A549 (cell line): ENCODE measurements around the gene MARCHF9. TPM values are rescaled to one million over a fixed set of nuclear protein-coding genes. Genes with fewer than 3 reads are reported as not detected.

Experiments used
- ATAC-seq, 2 experiments: fragments of 200-7000 bp in 1 of 2; fragments of >200 bp in 1 of 2; cut with Nextera tagmentation in 1 of 2; cut with Tn5 transposase in 1 of 2; 3 replicates each; pipeline versions ENCODE4 v1.8.0 to v1.9.1; 2018 to 2020; ENCODE audit warnings: mild to moderate bottlenecking in 1 of 2, moderate library complexity in 1 of 2
- CTCF ChIA-PET: fragments of 300-600 bp; sonication (Branson Sonifier 250); formaldehyde crosslinking; extraction: SDS; loops from one replicate; lab custom pipeline; 2021; ENCODE audit warnings: antibody characterized with exemption, inconsistent platforms; lab: Yijun Ruan, JAX
- POLR2A ChIA-PET: fragments of 350-600 bp; formaldehyde crosslinking; extraction: SDS; loops from one replicate; lab custom pipeline; 2021; ENCODE audit warnings: antibody characterized with exemption, inconsistent platforms; lab: Yijun Ruan, JAX
- DNase-seq, 2 experiments: peaks; one replicate each; pipeline versions ENCODE4 v3.0.0 to v3.0.0-alpha.2; 2011 to 2016; ENCODE audit warnings: low read depth in 1 of 2, low spot score in 1 of 2
- FAIRE-seq: peaks from 2 replicates; lab custom pipeline; 2011; peaks lifted over from hg19 to GRCh38; lab: Jason Lieb, UNC
- H3K27ac ChIP-seq, 2 experiments: fragments of >200 bp; sonication (Bioruptor Twin); formaldehyde crosslinking; 3 replicates each; pipeline ENCODE4 v1.5.1; 2016 to 2017
- H3K4me1 ChIP-seq: fragments of >200 bp; sonication (Bioruptor Twin); formaldehyde crosslinking; 3 replicates; pipeline ENCODE4 v1.6.1; 2016
- H3K4me2 ChIP-seq: fragments of >200 bp; sonication (Bioruptor Twin); formaldehyde crosslinking; 3 replicates; pipeline ENCODE4 v1.6.1; 2016
- H3K4me3 ChIP-seq: fragments of >200 bp; sonication (Bioruptor Twin); formaldehyde crosslinking; 3 replicates; pipeline ENCODE4 v1.5.1; 2016
- H3K9me3 ChIP-seq: fragments of >200 bp; sonication (Bioruptor Twin); formaldehyde crosslinking; 3 replicates; pipeline ENCODE4 v1.6.1; 2016
- BHLHE40 ChIP-seq: IDR thresholded peaks from 2 replicates; pipeline ENCODE4 v1.6.1; 2012; ENCODE audit warnings: low read depth, low read length, inconsistent platforms
- CHD2 ChIP-seq: fragments of 150-350 bp; IDR thresholded peaks from 2 replicates; pipeline ENCODE4 v1.6.1; 2014; ENCODE audit warnings: low read length; ENCODE audit not compliant: partially characterized antibody
- CTCF ChIP-seq: fragments of >200 bp; sonication (Bioruptor Twin); formaldehyde crosslinking; IDR thresholded peaks from 3 replicates; pipeline ENCODE4 v1.5.1; 2016
- E2F6 ChIP-seq: IDR thresholded peaks from 2 replicates; pipeline ENCODE4 v1.6.1; 2012; ENCODE audit warnings: low read depth, borderline replicate concordance
- EHMT2 ChIP-seq: fragments of 200-600 bp; sonication (generic); IDR thresholded peaks from 2 replicates; pipeline ENCODE4 v1.6.1; 2016; ENCODE audit warnings: antibody characterized with exemption, low read depth, mild to moderate bottlenecking, moderate library complexity
- EP300 ChIP-seq, 2 experiments: fragments of >200 bp; sonication (Bioruptor Twin); formaldehyde crosslinking; IDR thresholded peaks; 2 replicates in 1 of 2; 3 replicates in 1 of 2; pipeline ENCODE4 v1.6.1; 2016 to 2017
- ESRRA ChIP-seq: fragments of 150-350 bp; IDR thresholded peaks from 2 replicates; pipeline ENCODE4 v1.6.1; 2014; ENCODE audit warnings: mild to moderate bottlenecking, low read length, borderline replicate concordance
- HES2 ChIP-seq: fragments of >200 bp; sonication (Bioruptor Twin); formaldehyde crosslinking; IDR thresholded peaks from 2 replicates; pipeline ENCODE4 v1.6.1; 2016
- HEYL ChIP-seq: fragments of 250-450 bp; sonication (Bioruptor Pico); IDR thresholded peaks from 2 replicates; pipeline ENCODE4 v1.8.0; 2021; ENCODE audit warnings: mild to moderate bottlenecking, moderate library complexity
- HMGXB4 ChIP-seq: fragments of 250-450 bp; sonication (Bioruptor Pico); IDR thresholded peaks from 2 replicates; pipeline ENCODE4 v1.5.0; 2021; ENCODE audit warnings: mild to moderate bottlenecking, moderate library complexity, borderline replicate concordance
- HOXA7 ChIP-seq: fragments of 250-450 bp; sonication (Bioruptor Pico); IDR thresholded peaks from 2 replicates; pipeline ENCODE4 v1.5.0; 2020; ENCODE audit warnings: mild to moderate bottlenecking, moderate library complexity
- HOXB13 ChIP-seq: fragments of 250-450 bp; sonication (Bioruptor Pico); IDR thresholded peaks from 2 replicates; pipeline ENCODE4 v1.5.0; 2020; ENCODE audit warnings: low read depth, mild to moderate bottlenecking, moderate library complexity
- JUNB ChIP-seq: fragments of >200 bp; sonication (Bioruptor Twin); formaldehyde crosslinking; IDR thresholded peaks from 2 replicates; pipeline ENCODE4 v1.6.1; 2016
- MAX ChIP-seq: IDR thresholded peaks from 2 replicates; pipeline ENCODE4 v1.6.1; 2012
- NFE2L2 ChIP-seq: fragments of 150-350 bp; conservative IDR thresholded peaks from 2 replicates; pipeline ENCODE4 v1.6.1; 2014; ENCODE audit warnings: low read length
- NPAS2 ChIP-seq: fragments of 250-450 bp; sonication (Bioruptor Pico); IDR thresholded peaks from 2 replicates; pipeline ENCODE4 v1.8.0; 2022; ENCODE audit warnings: mild to moderate bottlenecking, moderate library complexity, borderline replicate concordance
- PHF8 ChIP-seq: fragments of 200-600 bp; sonication (generic); IDR thresholded peaks from 2 replicates; pipeline ENCODE4 v1.6.1; 2016; ENCODE audit warnings: low read depth, mild to moderate bottlenecking, antibody characterized with exemption, moderate library complexity, borderline replicate concordance
- POLR2A ChIP-seq: IDR thresholded peaks from 2 replicates; pipeline ENCODE4 v1.6.1; 2012; ENCODE audit warnings: mild to moderate bottlenecking, low read length
- RAD21 ChIP-seq, 2 experiments: fragments of >200 bp in 1 of 2; sonication (Bioruptor Twin) in 1 of 2; formaldehyde crosslinking in 1 of 2; IDR thresholded peaks in 1 of 2; conservative IDR thresholded peaks in 1 of 2; 2 replicates in 1 of 2; 3 replicates in 1 of 2; pipeline ENCODE4 v1.6.1; 2012 to 2018; ENCODE audit warnings: inconsistent platforms in 1 of 2
- RCOR1 ChIP-seq: fragments of 150-350 bp; IDR thresholded peaks from 2 replicates; pipeline ENCODE4 v1.6.1; 2014; ENCODE audit warnings: antibody characterized with exemption, low read length, low read depth
- REST ChIP-seq: fragments of 200-600 bp; sonication (generic); IDR thresholded peaks from 2 replicates; pipeline ENCODE4 v1.6.1; 2016; ENCODE audit warnings: antibody characterized with exemption, mild to moderate bottlenecking, moderate library complexity
- RFX5 ChIP-seq: fragments of 450-650 bp; IDR thresholded peaks from 2 replicates; pipeline ENCODE4 v1.7.1; 2014; ENCODE audit warnings: antibody characterized with exemption, mild to moderate bottlenecking, moderate library complexity
- SREBF2 ChIP-seq: fragments of 450-650 bp; IDR thresholded peaks from 2 replicates; pipeline ENCODE4 v1.6.1; 2014; ENCODE audit warnings: mild to moderate bottlenecking, moderate library complexity
- TFCP2L1 ChIP-seq: fragments of 250-450 bp; sonication (Bioruptor Pico); IDR thresholded peaks from 2 replicates; pipeline ENCODE4 v1.5.0; 2021; ENCODE audit warnings: mild to moderate bottlenecking
- ZSCAN20 ChIP-seq: fragments of 250-450 bp; sonication (Bioruptor Pico); IDR thresholded peaks from 2 replicates; pipeline ENCODE4 v1.8.0; 2022; ENCODE audit warnings: mild to moderate bottlenecking, moderate library complexity
- WGBS: methylation state at CpG from one replicate; pipeline ENCODE4 v1.1.6; 2017; ENCODE audit errors: missing lambda C conversion rate; 5-methylcytosine and 5-hydroxymethylcytosine counted together
- polyA plus RNA-seq, 4 experiments: library from polyadenylated mRNA; depleted of rRNA in 3 of 4; stranded (reverse); fragments of >200 nt; fragmentation: RNase III in 1 of 4; extraction: RNeasy Plus Mini Kit Qiagen cat#74134 plus additional on column Dnase treatment in 1 of 4; gene quantifications; 2 replicates in 3 of 4; 3 replicates in 1 of 4; pipeline ENCODE4 v1.2.3, GENCODE V29; 2011 to 2017

Gene MARCHF9
- polyA plus RNA-seq, 2 of the 4 experiments (the other 2 are of a cell fraction): 6.8 to 7.2 TPM

- WGBS: 85% methylated on average over 4 of the region's 4 CpGs
Measured at GRCh38 chr12:57732270-57732669, 22.6 kb upstream of the MARCHF9 start.

GRCh38 chr12:57732726-57733593 lies 21.9 kb upstream of the MARCHF9 start:
- H3K4me3 ChIP-seq: no peak overlapping the region
- DNase-seq: no peak
- no peak for ATAC-seq
- no peak for FAIRE-seq
- POLR2A ChIA-PET: interaction anchor here (0.5 kb wide), 1 partner anchor 172 kb away, joined by 4 read pairs; no protein-coding TSS in a partner anchor
- no peaks in the 10 kb centered on the region for H3K9me3 ChIP-seq
- H3K4me1 ChIP-seq: peaks cover 16% of the 10 kb centered on the region
- WGBS: 76% methylated on average over 8 of the region's 11 CpGs
- no peak overlapping the region for H3K27ac ChIP-seq
- CTCF ChIA-PET: interaction anchor here (1.1 to 10.7 kb wide), 7 partner anchors 8 to 180 kb away, joined by 3 to 242 read pairs (median 4); partner anchors contain the start of gene OS9
- H3K4me2 ChIP-seq: no peak overlapping the region
- TF ChIP-seq E2F6 (no peak), PHF8 (no peak), HOXB13 (CRISPR knock-in tag) (no peak), RFX5 (no peak), JUNB (no peak), SREBF2 (no peak), HMGXB4 (no peak), RAD21 (conservative IDR thresholded peaks at IDR 0.05 in 1 of 2, IDR thresholded peaks at IDR 0.05 in 1 of 2) (no peak), ESRRA (no peak), CHD2 (no peak), MAX (no peak), EP300 (IDR thresholded peaks at IDR 0.05) (no peak), HEYL (CRISPR knock-in tag) (no peak), REST (no peak), TFCP2L1 (CRISPR knock-in tag) (no peak), RCOR1 (no peak), POLR2A (no peak), HOXA7 (no peak), NFE2L2 (no peak)

More at GRCh38 chr12:57732270-57732669, 22.6 kb upstream of the MARCHF9 start:
- DNase-seq: no peak
- no peak overlapping the region for H3K27ac ChIP-seq
- H3K4me3 ChIP-seq: no peak overlapping the region
- H3K4me1 ChIP-seq: peaks cover 12% of the 10 kb centered on the region
- no peaks in the 10 kb centered on the region for H3K9me3 ChIP-seq
- no peak overlapping the region for H3K4me2 ChIP-seq
- CTCF ChIA-PET: interaction anchor here (1.1 to 10.7 kb wide), 5 partner anchors 9 to 149 kb away, joined by 3 to 242 read pairs (median 6); partner anchors contain the start of gene OS9
- no peak for FAIRE-seq
- TF ChIP-seq EHMT2 (no peak), PHF8 (no peak), BHLHE40 (no peak), CTCF (no peak), NPAS2 (CRISPR knock-in tag) (no peak), HES2 (no peak), ZSCAN20 (CRISPR knock-in tag) (no peak), RCOR1 (no peak), HOXB13 (CRISPR knock-in tag) (no peak)
- ATAC-seq: no peak
- POLR2A ChIA-PET: interaction anchor here (0.6 kb wide), 1 partner anchor 231 kb away, joined by 3 read pairs; no protein-coding TSS in a partner anchor
